ENCODE results near the gene WNT2B. TPM values are rescaled to one million over a fixed set of nuclear protein-coding genes. Genes with fewer than 3 reads are reported as not detected.

The WNT2B gene
- total RNA-seq, 1 donor from 2014 or later, result 18.5 TPM

- Mint-ChIP-seq H3K4me1 (ENCODE audit: low read depth, unreplicated experiment) (peaks cover 21% of the 10 kb centered on the region), H3K36me3 (ENCODE audit: low read depth, unreplicated experiment) (no peaks in the 10 kb centered on the region), H3K4me3 (ENCODE audit: unreplicated experiment) (peak overlapping the region; percentile 79), H3K27me3 (ENCODE audit: low read depth, unreplicated experiment) (peaks cover 47% of the 10 kb centered on the region), H3K9me3 (ENCODE audit: unreplicated experiment) (no peaks in the 10 kb centered on the region), H3K27ac (ENCODE audit: unreplicated experiment) (no peak overlapping the region)
- peaks cover 11% of the 10 kb centered on the region for H4K20me1 ChIP-seq (ENCODE audit: insufficient read depth, low read length)
- H3K9ac ChIP-seq (ENCODE audit: low read length), result peak overlapping the region; percentile 56
- no peaks in the 10 kb centered on the region for H3K79me2 ChIP-seq (ENCODE audit: insufficient read depth, low read length)
- DNase-seq (ENCODE audit: low read depth) (peak; percentile 41), FAIRE-seq (no peak)
- H3K9me3 ChIP-seq (ENCODE audit: insufficient read depth, low read depth, low read length), result no peaks in the 10 kb centered on the region
- H3K27ac ChIP-seq (ENCODE audit: low read depth, low read length), result no peak overlapping the region
- H3K36me3 ChIP-seq (ENCODE audit: insufficient read depth, low read length), result no peaks in the 10 kb centered on the region
- TF ChIP-seq, protein P1, sequence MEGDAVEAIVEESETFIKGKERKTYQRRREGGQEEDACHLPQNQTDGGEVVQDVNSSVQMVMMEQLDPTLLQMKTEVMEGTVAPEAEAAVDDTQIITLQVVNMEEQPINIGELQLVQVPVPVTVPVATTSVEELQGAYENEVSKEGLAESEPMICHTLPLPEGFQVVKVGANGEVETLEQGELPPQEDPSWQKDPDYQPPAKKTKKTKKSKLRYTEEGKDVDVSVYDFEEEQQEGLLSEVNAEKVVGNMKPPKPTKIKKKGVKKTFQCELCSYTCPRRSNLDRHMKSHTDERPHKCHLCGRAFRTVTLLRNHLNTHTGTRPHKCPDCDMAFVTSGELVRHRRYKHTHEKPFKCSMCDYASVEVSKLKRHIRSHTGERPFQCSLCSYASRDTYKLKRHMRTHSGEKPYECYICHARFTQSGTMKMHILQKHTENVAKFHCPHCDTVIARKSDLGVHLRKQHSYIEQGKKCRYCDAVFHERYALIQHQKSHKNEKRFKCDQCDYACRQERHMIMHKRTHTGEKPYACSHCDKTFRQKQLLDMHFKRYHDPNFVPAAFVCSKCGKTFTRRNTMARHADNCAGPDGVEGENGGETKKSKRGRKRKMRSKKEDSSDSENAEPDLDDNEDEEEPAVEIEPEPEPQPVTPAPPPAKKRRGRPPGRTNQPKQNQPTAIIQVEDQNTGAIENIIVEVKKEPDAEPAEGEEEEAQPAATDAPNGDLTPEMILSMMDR (IDR thresholded peaks at IDR 0.05; ENCODE audit: insufficient read depth, low read depth, low read length), result peak; percentile 52
- peak; percentile 38 for TF ChIP-seq EZH2 (IDR thresholded peaks at IDR 0.05; ENCODE audit: insufficient read depth, low read length)
- H3K4me1 ChIP-seq (ENCODE audit: insufficient read depth, low read length), result peaks cover 4% of the 10 kb centered on the region
- peak overlapping the region; percentile 45 for H3K4me3 ChIP-seq (ENCODE audit: insufficient read depth, low read depth, low read length)
- H3K4me2 ChIP-seq (ENCODE audit: low read length), result peak overlapping the region; percentile 94
- H3K27me3 ChIP-seq (ENCODE audit: insufficient read depth, low read length), result peaks cover 57% of the 10 kb centered on the region
- H2AFZ ChIP-seq (ENCODE audit: low read depth, low read length), result peak overlapping the region; percentile 76
Measured at GRCh38 chr1:112501810-112502641, 6.7 kb upstream of the WNT2B start.

DNA sequence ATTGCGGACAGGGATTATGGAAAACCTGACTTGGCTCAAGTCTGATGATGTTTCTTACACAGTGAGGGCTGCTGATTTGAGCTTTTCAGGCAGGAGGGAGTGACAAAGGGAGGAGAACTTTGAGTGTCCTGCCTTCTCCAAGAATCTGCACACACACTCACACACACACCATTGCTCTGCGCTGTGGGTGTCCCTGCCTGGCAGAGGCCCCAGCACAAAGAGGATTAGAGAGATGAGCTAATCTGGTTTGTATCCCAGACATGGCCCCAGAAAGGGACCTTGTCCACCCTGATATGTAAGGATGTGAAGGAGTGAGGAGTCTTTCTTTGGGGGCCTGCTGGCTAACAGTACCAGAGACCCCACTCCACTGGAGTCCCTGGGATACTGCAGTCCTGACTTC is 5.9 kb upstream of the WNT2B start:
- Mint-ChIP-seq H3K9me3 (ENCODE audit: unreplicated experiment) (no peaks in the 10 kb centered on the region), H3K27ac (ENCODE audit: unreplicated experiment) (no peak overlapping the region), H3K4me3 (ENCODE audit: unreplicated experiment) (peak overlapping the region; percentile 79), H3K36me3 (ENCODE audit: low read depth, unreplicated experiment) (no peaks in the 10 kb centered on the region), H3K4me1 (ENCODE audit: low read depth, unreplicated experiment) (peaks cover 21% of the 10 kb centered on the region), H3K27me3 (ENCODE audit: low read depth, unreplicated experiment) (peaks cover 53% of the 10 kb centered on the region)
- FAIRE-seq (no peak), DNase-seq (ENCODE audit: low read depth) (no peak)
- Histone ChIP-seq H3K27me3 (ENCODE audit: insufficient read depth, low read length) (peaks cover 65% of the 10 kb centered on the region), H3K9ac (ENCODE audit: low read length) (no peak overlapping the region), H2AFZ (ENCODE audit: low read depth, low read length) (no peak overlapping the region), H3K9me3 (ENCODE audit: insufficient read depth, low read depth, low read length) (no peaks in the 10 kb centered on the region), H3K27ac (ENCODE audit: low read depth, low read length) (no peak overlapping the region), H3K79me2 (ENCODE audit: insufficient read depth, low read length) (no peaks in the 10 kb centered on the region), H3K36me3 (ENCODE audit: insufficient read depth, low read length) (no peaks in the 10 kb centered on the region), H4K20me1 (ENCODE audit: insufficient read depth, low read length) (peaks cover 11% of the 10 kb centered on the region), H3K4me3 (ENCODE audit: insufficient read depth, low read depth, low read length) (no peak overlapping the region), H3K4me1 (ENCODE audit: insufficient read depth, low read length) (peaks cover 7% of the 10 kb centered on the region), H3K4me2 (ENCODE audit: low read length) (peak overlapping the region; percentile 94)
- TF ChIP-seq, protein P1 (IDR thresholded peaks at IDR 0.05; ENCODE audit: insufficient read depth, low read depth, low read length), result no peak
- no peak for TF ChIP-seq EZH2 (IDR thresholded peaks at IDR 0.05; ENCODE audit: insufficient read depth, low read length)

All from astrocyte (in vitro differentiated cells and primary cell).